Osteoblast (primary cell): Measurements from ENCODE around the gene SLC39A5. TPM values are rescaled to one million over a fixed set of nuclear protein-coding genes. Genes with fewer than 3 reads are reported as not detected.

Experiments used
- DNase-seq: peaks from one replicate; pipeline ENCODE4 v3.0.0; 2011; ENCODE audit warnings: low spot score, mixed read lengths; ENCODE audit not compliant: insufficient read length; ENCODE audit errors: missing footprints
- H2AFZ ChIP-seq: 2 replicates; pipeline ENCODE4 v1.6.0; 2011; ENCODE audit warnings: mild to moderate bottlenecking, low read length
- H3K27ac ChIP-seq: 2 replicates; pipeline ENCODE4 v1.5.1; 2011; ENCODE audit warnings: mild to moderate bottlenecking, low read depth, low read length, moderate library complexity
- H3K27me3 ChIP-seq: 2 replicates; pipeline ENCODE4 v1.6.0; 2012; ENCODE audit warnings: mild to moderate bottlenecking, control low read depth, inconsistent platforms, low read length, moderate library complexity; ENCODE audit not compliant: insufficient read depth
- H3K36me3 ChIP-seq: 2 replicates; pipeline ENCODE4 v1.5.1; 2011; ENCODE audit warnings: mild to moderate bottlenecking, low read length, control low read depth, moderate library complexity; ENCODE audit not compliant: insufficient read depth
- H3K4me1 ChIP-seq: 2 replicates; pipeline ENCODE4 v1.5.1; 2011; ENCODE audit warnings: mild to moderate bottlenecking, low read length, control low read depth, moderate library complexity; ENCODE audit not compliant: insufficient read depth
- H3K4me2 ChIP-seq: 2 replicates; pipeline ENCODE4 v1.6.0; 2011; ENCODE audit warnings: mild to moderate bottlenecking, low read length; ENCODE audit not compliant: insufficient read depth
- H3K4me3 ChIP-seq: fragments of 200-600 bp; sonication (generic); 3 replicates; pipeline ENCODE4 v1.5.1; 2012; ENCODE audit warnings: mild to moderate bottlenecking, low read length, inconsistent platforms; ENCODE audit not compliant: insufficient read depth
- H3K79me2 ChIP-seq: 2 replicates; pipeline ENCODE4 v1.6.0; 2012; ENCODE audit warnings: mild to moderate bottlenecking, low read length, control low read depth, inconsistent platforms; ENCODE audit not compliant: insufficient read depth
- H3K9me3 ChIP-seq: 2 replicates; pipeline ENCODE4 v1.5.1; 2011; ENCODE audit warnings: low read depth, low read length, control low read depth
- H4K20me1 ChIP-seq: 2 replicates; pipeline ENCODE4 v1.6.0; 2012; ENCODE audit warnings: mild to moderate bottlenecking, low read length, control low read depth; ENCODE audit not compliant: insufficient read depth
- CTCF ChIP-seq: IDR thresholded peaks from 2 replicates; pipeline ENCODE4 v1.5.1; 2011; ENCODE audit warnings: mild to moderate bottlenecking, low read depth, low read length, moderate library complexity; ENCODE audit errors: extremely low read depth
- total RNA-seq: library from RNA; depleted of rRNA; stranded (reverse); fragments of >200 nt; gene quantifications from 2 replicates; pipeline ENCODE4 v1.2.3, GENCODE V29; 2012

The SLC39A5 gene
- total RNA-seq, 1 donor: not detected

GRCh38 chr12:56189099-56189917 is 40.5 kb upstream of the SLC39A5 start, which contains the start of gene SMARCC2:
Gene SMARCC2 (minus strand): TSS chr12:56189483. CDS start chr12:56189461, 22 bp downstream.
- peak; percentile 55 for TF ChIP-seq CTCF
- peak; percentile 98 for DNase-seq
- peak within 1 kb of the TSS; percentile 94 for H3K4me3 ChIP-seq
- peaks cover 13% of the 10 kb centered on the region for H4K20me1 ChIP-seq
- H3K9me3 ChIP-seq: no peaks in the 10 kb centered on the region
- H3K79me2 ChIP-seq: peaks cover 39% of the 10 kb centered on the region
- peaks cover 23% of the 10 kb centered on the region for H3K4me1 ChIP-seq
- H3K4me2 ChIP-seq: peak within 1 kb of the TSS; percentile 98
- H2AFZ ChIP-seq: peak within 1 kb of the TSS; percentile 99
- H3K27me3 ChIP-seq: no peaks in the 10 kb centered on the region
- H3K36me3 ChIP-seq: peaks cover 14% of the 10 kb centered on the region
- H3K27ac ChIP-seq: peak within 1 kb of the TSS; percentile 70

- no peaks in the 10 kb centered on the region for H3K9me3 ChIP-seq
- peak overlapping the region; percentile 98 for H3K4me2 ChIP-seq
- H3K27ac ChIP-seq: peak overlapping the region; percentile 70
- peak; percentile 85 for DNase-seq
- H3K27me3 ChIP-seq: no peaks in the 10 kb centered on the region
- no peak for TF ChIP-seq CTCF
- H4K20me1 ChIP-seq: peaks cover 13% of the 10 kb centered on the region
- peak overlapping the region; percentile 99 for H2AFZ ChIP-seq
- peaks cover 35% of the 10 kb centered on the region for H3K79me2 ChIP-seq
- H3K4me1 ChIP-seq: peaks cover 23% of the 10 kb centered on the region
- peaks cover 7% of the 10 kb centered on the region for H3K36me3 ChIP-seq
- peak overlapping the region; percentile 94 for H3K4me3 ChIP-seq
Observed at GRCh38 chr12:56189918-56190694, 39.7 kb upstream of the SLC39A5 start.

GRCh38 chr12:56190695-56191155 is 39.1 kb upstream of the SLC39A5 start:
- H3K4me1 ChIP-seq: peaks cover 23% of the 10 kb centered on the region
- peaks cover 4% of the 10 kb centered on the region for H3K36me3 ChIP-seq
- peaks cover 34% of the 10 kb centered on the region for H3K79me2 ChIP-seq
- DNase-seq: no peak
- H3K4me2 ChIP-seq: peak overlapping the region; percentile 98
- peak overlapping the region; percentile 94 for H3K4me3 ChIP-seq
- no peaks in the 10 kb centered on the region for H3K9me3 ChIP-seq
- H4K20me1 ChIP-seq: peaks cover 13% of the 10 kb centered on the region
- H2AFZ ChIP-seq: peak overlapping the region; percentile 66
- no peaks in the 10 kb centered on the region for H3K27me3 ChIP-seq
- no peak for TF ChIP-seq CTCF
- H3K27ac ChIP-seq: no peak overlapping the region

GRCh38 chr12:56192582-56192981 is 37.3 kb upstream of the SLC39A5 start:
- Histone ChIP-seq H3K36me3 (no peaks in the 10 kb centered on the region), H3K4me3 (no peak overlapping the region), H3K27me3 (no peaks in the 10 kb centered on the region), H3K4me1 (peaks cover 29% of the 10 kb centered on the region), H3K27ac (no peak overlapping the region), H3K79me2 (peaks cover 19% of the 10 kb centered on the region), H4K20me1 (peaks cover 10% of the 10 kb centered on the region), H3K4me2 (no peak overlapping the region), H3K9me3 (no peaks in the 10 kb centered on the region), H2AFZ (no peak overlapping the region)
- TF ChIP-seq CTCF: no peak
- no peak for DNase-seq
